HEK293 (cell line): ENCODE results near the gene BDKRB2.
A peak's percentile ranks its signal among the peaks of the same experiment; 100 is the strongest.

ENCODE experiments used
- CTCF ChIA-PET: fragments of 350-600 bp; formaldehyde crosslinking; extraction: SDS; loops from one replicate; lab custom pipeline; 2021; ENCODE audit warnings: antibody characterized with exemption; lab: Yijun Ruan, JAX
- POLR2A ChIA-PET: fragments of 300-600 bp; formaldehyde crosslinking; extraction: SDS; loops from one replicate; lab custom pipeline; 2020; ENCODE audit warnings: antibody characterized with exemption, inconsistent platforms; lab: Yijun Ruan, JAX
- H3K27ac ChIP-seq: fragments of 200-500 bp; sonication (Bioruptor generic); 2 replicates; pipeline ENCODE4 v1.5.1; 2014; ENCODE audit warnings: low read depth, low read length, control low read depth, inconsistent platforms; ENCODE audit errors: extremely low read depth
- H3K36me3 ChIP-seq, 2 experiments: fragments of 200-500 bp in 1 of 2; sonication (Bioruptor generic) in 1 of 2; 1 replicate in 1 of 2; 2 replicates in 1 of 2; pipeline ENCODE4 v1.5.1; 2014 to 2017; ENCODE audit warnings: inconsistent platforms in 2 of 2, low read length in 2 of 2; ENCODE audit not compliant: control insufficient read depth in 2 of 2, insufficient read depth in 1 of 2
- H3K4me1 ChIP-seq: fragments of 200-500 bp; sonication (Bioruptor generic); 2 replicates; pipeline ENCODE4 v1.5.1; 2014; ENCODE audit warnings: mild to moderate bottlenecking, low read length, inconsistent platforms; ENCODE audit not compliant: control insufficient read depth, insufficient read depth
- H3K4me3 ChIP-seq: 2 replicates; pipeline ENCODE4 v1.5.1; 2011; ENCODE audit warnings: low read depth, mild to moderate bottlenecking, control low read depth, low read length, moderate library complexity
- H3K9me3 ChIP-seq: fragments of 200-500 bp; sonication (Bioruptor generic); 2 replicates; pipeline ENCODE4 v1.5.1; 2014; ENCODE audit warnings: low read depth, low read length, inconsistent platforms; ENCODE audit not compliant: control insufficient read depth, insufficient read depth
- KLF10 ChIP-seq: fragments of 450-650 bp; IDR thresholded peaks from 2 replicates; pipeline ENCODE4 v1.5.1; 2018; ENCODE audit warnings: missing biosample characterization, mild to moderate bottlenecking, missing genetic modification characterization
- MEIS1 ChIP-seq: sonication (generic); formaldehyde crosslinking; IDR thresholded peaks from 2 replicates; pipeline ENCODE4 v1.8.1; 2022; ENCODE audit warnings: missing genetic modification reagents, mild to moderate bottlenecking, borderline replicate concordance
- MZF1 ChIP-seq: fragments of 450-650 bp; formaldehyde crosslinking; IDR thresholded peaks from 2 replicates; pipeline ENCODE4 v1.5.1; 2017; ENCODE audit warnings: missing biosample characterization, missing genetic modification characterization, borderline replicate concordance
- PATZ1 ChIP-seq: fragments of 450-650 bp; formaldehyde crosslinking; IDR thresholded peaks from 2 replicates; pipeline ENCODE4 v1.5.1; 2016; ENCODE audit warnings: missing biosample characterization, missing genetic modification characterization
- SETDB1 ChIP-seq: IDR thresholded peaks from one replicate; pipeline ENCODE4 v1.6.1; 2017; ENCODE audit warnings: mild to moderate bottlenecking, low read length, moderate library complexity, mixed read lengths; ENCODE audit not compliant: insufficient read length
- ZBTB17 ChIP-seq: fragments of 450-650 bp; formaldehyde crosslinking; IDR thresholded peaks from 2 replicates; pipeline ENCODE4 v1.5.1; 2016; ENCODE audit warnings: missing biosample characterization, missing genetic modification characterization
- ZBTB21 ChIP-seq: fragments of 450-650 bp; formaldehyde crosslinking; IDR thresholded peaks from 2 replicates; pipeline ENCODE4 v1.5.1; 2017; ENCODE audit warnings: missing biosample characterization, missing genetic modification characterization
- ZNF16 ChIP-seq: fragments of 450-650 bp; formaldehyde crosslinking; IDR thresholded peaks from 2 replicates; pipeline ENCODE4 v1.5.1; 2016; ENCODE audit warnings: low read depth, missing biosample characterization, missing genetic modification characterization
- ZNF248 ChIP-seq: fragments of 450-650 bp; formaldehyde crosslinking; IDR thresholded peaks from 2 replicates; pipeline ENCODE4 v1.5.1; 2017; ENCODE audit warnings: missing biosample characterization, missing genetic modification characterization
- ZNF335 ChIP-seq: fragments of 450-650 bp; formaldehyde crosslinking; conservative IDR thresholded peaks from 2 replicates; pipeline ENCODE4 v1.5.1; 2016; ENCODE audit warnings: missing biosample characterization, missing genetic modification characterization
- ZNF354C ChIP-seq: fragments of 450-650 bp; formaldehyde crosslinking; IDR thresholded peaks from 2 replicates; pipeline ENCODE4 v1.5.1; 2016; ENCODE audit warnings: missing biosample characterization, missing genetic modification characterization, low read depth, borderline replicate concordance
- ZNF433 ChIP-seq: fragments of 450-650 bp; formaldehyde crosslinking; IDR thresholded peaks from 2 replicates; pipeline ENCODE4 v1.5.1; 2016; ENCODE audit warnings: missing biosample characterization, missing genetic modification characterization, low read depth
- ZNF514 ChIP-seq: fragments of 450-650 bp; formaldehyde crosslinking; IDR thresholded peaks from 2 replicates; pipeline ENCODE4 v1.5.1; 2016; ENCODE audit warnings: missing biosample characterization, missing genetic modification characterization
- ZNF530 ChIP-seq: fragments of 450-650 bp; formaldehyde crosslinking; IDR thresholded peaks from 2 replicates; pipeline ENCODE4 v1.5.1; 2016; ENCODE audit warnings: low read depth, missing biosample characterization, missing genetic modification characterization
- ZNF549 ChIP-seq: fragments of 450-650 bp; IDR thresholded peaks from 2 replicates; pipeline ENCODE4 v1.5.1; 2018; ENCODE audit warnings: missing biosample characterization, missing genetic modification characterization, mild to moderate bottlenecking, inconsistent platforms, moderate library complexity
- ZNF585B ChIP-seq: fragments of 450-650 bp; formaldehyde crosslinking; IDR thresholded peaks from 2 replicates; pipeline ENCODE4 v1.5.1; 2016; ENCODE audit warnings: missing biosample characterization, missing genetic modification characterization
- ZNF624 ChIP-seq: fragments of 450-650 bp; formaldehyde crosslinking; IDR thresholded peaks from 2 replicates; pipeline ENCODE4 v1.5.1; 2017; ENCODE audit warnings: missing biosample characterization, missing genetic modification characterization
- ZNF639 ChIP-seq: fragments of 450-650 bp; formaldehyde crosslinking; IDR thresholded peaks from 2 replicates; pipeline ENCODE4 v1.5.1; 2016; ENCODE audit warnings: missing biosample characterization, missing genetic modification characterization
- ZNF701 ChIP-seq: fragments of 450-650 bp; formaldehyde crosslinking; IDR thresholded peaks from 2 replicates; pipeline ENCODE4 v1.5.1; 2016; ENCODE audit warnings: missing biosample characterization, missing genetic modification characterization
- ZNF776 ChIP-seq: fragments of 450-650 bp; formaldehyde crosslinking; IDR thresholded peaks from 2 replicates; pipeline ENCODE4 v1.5.0; 2017; ENCODE audit warnings: missing biosample characterization, missing genetic modification characterization, borderline replicate concordance
- ZSCAN18 ChIP-seq: fragments of 450-650 bp; formaldehyde crosslinking; IDR thresholded peaks from 2 replicates; pipeline ENCODE4 v1.5.1; 2016; ENCODE audit warnings: missing biosample characterization, missing genetic modification characterization
- TF ChIP-seq, protein P1 (sequence below): fragments of 450-650 bp; formaldehyde crosslinking; IDR thresholded peaks from 2 replicates; pipeline ENCODE4 v1.5.1; 2016; ENCODE audit warnings: missing biosample characterization, missing genetic modification characterization

BDKRB2 gene

DNA sequence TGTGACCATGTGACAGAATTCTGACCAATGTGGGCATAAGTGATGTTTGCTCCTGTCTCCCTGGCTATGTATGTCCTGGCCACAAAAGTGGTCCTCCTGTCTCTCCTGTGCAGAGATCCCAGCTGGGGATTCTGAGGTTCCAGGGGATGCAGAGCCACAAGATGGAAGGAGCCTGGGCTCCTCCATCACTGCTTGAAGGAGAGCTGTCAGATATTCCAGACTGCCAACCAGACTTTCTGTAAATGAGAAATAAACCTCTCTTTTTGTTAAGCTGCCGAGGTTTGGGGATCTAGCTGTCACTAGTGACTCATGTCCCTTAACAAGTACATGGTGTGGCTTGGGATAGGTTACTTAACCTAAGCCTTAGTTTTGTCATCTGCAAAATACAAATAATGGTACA, 73.3 kb downstream of the BDKRB2 start:
- CTCF ChIA-PET: interaction anchor here (10.8 kb wide), 1 partner anchor 176 kb away, joined by 165 read pairs; no protein-coding TSS in a partner anchor

DNA sequence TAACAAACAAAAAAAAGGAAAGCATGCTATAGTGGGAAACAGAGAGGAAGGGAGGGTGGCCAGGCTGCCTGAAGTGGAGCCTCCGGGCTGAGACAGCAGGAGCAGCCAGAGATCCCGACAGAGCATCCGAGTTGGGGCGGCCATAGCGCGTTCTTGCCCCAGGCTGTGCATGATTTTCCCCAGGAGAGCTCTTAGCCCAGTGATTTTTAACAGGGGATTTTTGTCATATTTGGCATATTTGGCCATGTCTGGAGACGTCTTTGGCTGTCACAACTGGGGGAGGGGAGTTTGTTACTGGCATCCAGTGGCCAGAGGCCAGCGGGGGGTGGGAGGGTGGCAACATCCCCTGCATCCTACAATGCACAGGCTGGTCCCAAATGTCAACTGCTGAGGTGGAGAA, 74.9 kb downstream of the BDKRB2 start:
- no peak for TF ChIP-seq ZBTB17
- no peak for TF ChIP-seq KLF10
- TF ChIP-seq ZNF639: no peak
- no peak for TF ChIP-seq ZNF624 (tag by site-specific recombination)
- no peak for TF ChIP-seq ZNF776 (tag by site-specific recombination)
- TF ChIP-seq ZNF701 (tag by site-specific recombination): no peak
- no peak for TF ChIP-seq ZNF530 (tag by site-specific recombination)
- TF ChIP-seq MEIS1 (CRISPR knock-in tag): no peak
- no peak for TF ChIP-seq ZNF16 (tag by site-specific recombination)
- no peak for TF ChIP-seq ZNF549 (tag by site-specific recombination)
- TF ChIP-seq ZNF354C (tag by site-specific recombination): no peak
- TF ChIP-seq, protein P1, sequence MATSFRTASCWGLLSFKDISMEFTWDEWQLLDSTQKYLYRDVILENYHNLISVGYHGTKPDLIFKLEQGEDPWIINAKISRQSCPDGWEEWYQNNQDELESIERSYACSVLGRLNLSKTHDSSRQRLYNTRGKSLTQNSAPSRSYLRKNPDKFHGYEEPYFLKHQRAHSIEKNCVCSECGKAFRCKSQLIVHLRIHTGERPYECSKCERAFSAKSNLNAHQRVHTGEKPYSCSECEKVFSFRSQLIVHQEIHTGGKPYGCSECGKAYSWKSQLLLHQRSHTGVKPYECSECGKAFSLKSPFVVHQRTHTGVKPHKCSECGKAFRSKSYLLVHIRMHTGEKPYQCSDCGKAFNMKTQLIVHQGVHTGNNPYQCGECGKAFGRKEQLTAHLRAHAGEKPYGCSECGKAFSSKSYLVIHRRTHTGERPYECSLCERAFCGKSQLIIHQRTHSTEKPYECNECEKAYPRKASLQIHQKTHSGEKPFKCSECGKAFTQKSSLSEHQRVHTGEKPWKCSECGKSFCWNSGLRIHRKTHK (tag by site-specific recombination): no peak
- TF ChIP-seq PATZ1 (tag by site-specific recombination): no peak
- TF ChIP-seq ZNF248: no peak
- no peak for TF ChIP-seq ZNF335 (tag by site-specific recombination)
- TF ChIP-seq ZNF433 (tag by site-specific recombination): no peak
- no peak for TF ChIP-seq ZBTB21 (tag by site-specific recombination)
- no peak for TF ChIP-seq ZNF514 (tag by site-specific recombination)
- H3K27ac ChIP-seq: no peak overlapping the region
- peaks cover 0 to 21% of the 10 kb centered on the region in 2 experiments; a peak in 1 of 3 replicates for H3K36me3 ChIP-seq
- H3K4me3 ChIP-seq: no peak overlapping the region
- no peaks in the 10 kb centered on the region for H3K9me3 ChIP-seq
- H3K4me1 ChIP-seq: no peaks in the 10 kb centered on the region
- POLR2A ChIA-PET: interaction anchor here (0.6 kb wide), 1 partner anchor 179 kb away, joined by 3 read pairs; no protein-coding TSS in a partner anchor
- CTCF ChIA-PET: interaction anchor here (10.8 kb wide), 1 partner anchor 178 kb away, joined by 165 read pairs; no protein-coding TSS in a partner anchor

More for the DNA sequence above, 73.3 kb downstream of the BDKRB2 start:
- Histone ChIP-seq H3K9me3 (no peaks in the 10 kb centered on the region), H3K4me1 (no peaks in the 10 kb centered on the region), H3K4me3 (no peak overlapping the region), H3K27ac (no peak overlapping the region)
- POLR2A ChIA-PET: no interaction called here
- TF ChIP-seq ZNF585B: no peak
- TF ChIP-seq MZF1 (tag by site-specific recombination): peak; percentile 83; the same call in 1 of the 2 replicates
- peak; percentile 56 for TF ChIP-seq SETDB1
- TF ChIP-seq ZSCAN18 (tag by site-specific recombination): no peak
- TF ChIP-seq, all 188 proteins: peak for 2
- H3K36me3 ChIP-seq: peaks cover 0 to 6% of the 10 kb centered on the region in 2 experiments; a peak in 1 of 3 replicates
